Activated B cell treated with CpG ODN at 0.5 μM for 24 hours (primary cell): ENCODE measurements around the gene LIX1L. TPM values are rescaled to one million over a fixed set of nuclear protein-coding genes. Genes with fewer than 3 reads are reported as not detected.

ENCODE experiments used
- total RNA-seq: library from RNA; stranded (reverse); gene quantifications from 2 replicates; pipeline ENCODE4 v1.2.3, GENCODE V29; 2022

The LIX1L gene
- total RNA-seq, 1 donor from 2014 or later = 31.7 TPM

Other genes with a start within 250 kb of the LIX1L start
- gene CD160, start 238.5 kb downstream of the LIX1L start, total RNA-seq = not detected in 2 replicates
- 15.3 and 19.7 TPM in 2 replicates for gene RNF115, start 133.9 kb downstream of the LIX1L start, total RNA-seq
- 43.7 and 51.2 TPM in 2 replicates for gene POLR3C, start 133.8 kb downstream of the LIX1L start, total RNA-seq
- gene NUDT17, start 112.4 kb downstream of the LIX1L start, total RNA-seq = 2.9 and 5.4 TPM in 2 replicates
- 29.0 and 30.9 TPM in 2 replicates for gene PIAS3, start 98.9 kb downstream of the LIX1L start, total RNA-seq
- not detected in 2 replicates for gene ANKRD35, start 72.2 kb downstream of the LIX1L start, total RNA-seq
- 2.7 and 3.7 TPM in 2 replicates for gene ITGA10, start 48.0 kb downstream of the LIX1L start, total RNA-seq
- gene PEX11B, start 39.3 kb downstream of the LIX1L start, total RNA-seq = 42.7 and 47.7 TPM in 2 replicates
- gene RBM8A, start 30.5 kb downstream of the LIX1L start, total RNA-seq = 178 and 201 TPM in 2 replicates
- gene ANKRD34A, start 6.6 kb upstream of the LIX1L start, total RNA-seq = 1.4 and 2.4 TPM in 2 replicates
- gene POLR3GL, start 6.7 kb upstream of the LIX1L start, total RNA-seq = 22.7 and 23.7 TPM in 2 replicates
- gene TXNIP, start 38.6 kb upstream of the LIX1L start, total RNA-seq = 300 and 306 TPM in 2 replicates
- not detected in 2 replicates for gene HJV, start 63.7 kb upstream of the LIX1L start, total RNA-seq
- 6.8 and 7.3 TPM in 2 replicates for gene NBPF10, start 186.8 kb upstream of the LIX1L start, total RNA-seq